ENCODE data around the gene FOXK1. TPM values are rescaled to one million over a fixed set of nuclear protein-coding genes. Genes with fewer than 3 reads are reported as not detected.

The FOXK1 gene
- total RNA-seq, 2 donors from 2014 or later, result 29.6 to 30.8 TPM

GRCh38 chr7:4765776-4766490 lies 83.8 kb downstream of the FOXK1 start:
- Histone ChIP-seq H3K9me3 (no peaks in the 10 kb centered on the region), H3K9ac (ENCODE audit: low read depth in 2 of 2, low read length in 2 of 2) (no peak overlapping the region), H3K27ac (peak overlapping the region; percentile 44), H3K36me3 (peaks cover 5% of the 10 kb centered on the region), H3K4me1 (no peaks in the 10 kb centered on the region), H3K27me3 (no peaks in the 10 kb centered on the region), H3K4me3 (no peak overlapping the region)
- DNase-seq, result no peak
- no peak for TF ChIP-seq CTCF (IDR thresholded peaks at IDR 0.05)
- intact Hi-C loops (cut with DNase I), result no loop called here

- no peaks in the 10 kb centered on the region for H3K4me1 ChIP-seq
- H3K27ac ChIP-seq, result peak overlapping the region; percentile 44
- no peaks in the 10 kb centered on the region for H3K9me3 ChIP-seq
- peaks cover 5% of the 10 kb centered on the region for H3K36me3 ChIP-seq
- no peaks in the 10 kb centered on the region for H3K27me3 ChIP-seq
- no peak overlapping the region for H3K4me3 ChIP-seq
- intact Hi-C loops (cut with DNase I), result no loop called here
- DNase-seq, result no peak
- no peak overlapping the region for H3K9ac ChIP-seq (ENCODE audit: low read depth in 2 of 2, low read length in 2 of 2)
- TF ChIP-seq CTCF (IDR thresholded peaks at IDR 0.05), result no peak
Observed at GRCh38 chr7:4766666-4767519, 84.8 kb downstream of the FOXK1 start.

- Histone ChIP-seq H3K4me1 (no peaks in the 10 kb centered on the region), H3K9me3 (no peaks in the 10 kb centered on the region), H3K27ac (no peak overlapping the region), H3K4me3 (no peak overlapping the region), H3K36me3 (no peaks in the 10 kb centered on the region), H3K9ac (ENCODE audit: low read depth in 2 of 2, low read length in 2 of 2) (no peak overlapping the region), H3K27me3 (no peaks in the 10 kb centered on the region)
- no peak for TF ChIP-seq CTCF (IDR thresholded peaks at IDR 0.05)
- DNase-seq, result no peak
- intact Hi-C loops (cut with DNase I), result no loop called here
Observed at GRCh38 chr7:4768597-4769569, 86.8 kb downstream of the FOXK1 start.

- Histone ChIP-seq H3K27me3 (no peaks in the 10 kb centered on the region), H3K4me3 (no peak overlapping the region), H3K9me3 (no peaks in the 10 kb centered on the region), H3K36me3 (no peaks in the 10 kb centered on the region), H3K4me1 (peaks cover 5% of the 10 kb centered on the region), H3K9ac (ENCODE audit: low read depth in 2 of 2, low read length in 2 of 2) (no peak overlapping the region), H3K27ac (no peak overlapping the region)
- intact Hi-C loops (cut with DNase I), result no loop called here
- TF ChIP-seq CTCF (IDR thresholded peaks at IDR 0.05), result no peak
- DNase-seq, result no peak
Observed at GRCh38 chr7:4769761-4770160, 87.7 kb downstream of the FOXK1 start.

- no peak overlapping the region for H3K4me3 ChIP-seq
- intact Hi-C loops (cut with DNase I), result no loop called here
- H3K9me3 ChIP-seq, result no peaks in the 10 kb centered on the region
- H3K27me3 ChIP-seq, result no peaks in the 10 kb centered on the region
- no peak for TF ChIP-seq CTCF (IDR thresholded peaks at IDR 0.05)
- no peak overlapping the region for H3K27ac ChIP-seq
- H3K4me1 ChIP-seq, result peaks cover 5% of the 10 kb centered on the region
- H3K9ac ChIP-seq (ENCODE audit: low read depth in 2 of 2, low read length in 2 of 2), result no peak overlapping the region
- DNase-seq, result no peak
- no peaks in the 10 kb centered on the region for H3K36me3 ChIP-seq
Observed at GRCh38 chr7:4770886-4771285, 88.8 kb downstream of the FOXK1 start.

Measured in colonic mucosa (tissue), 4 donors.